Putamen (tissue), 1 donor: ENCODE results near the gene ARL4A.
"Not testable (repeated sequence)": the region's sequence is repeated elsewhere in the genome, so short reads cannot be mapped to it uniquely, and the experiment has no call there.

Experiments used
- DNase-seq: peaks from one replicate; pipeline ENCODE4 v3.0.0-alpha.2; 2016; ENCODE audit warnings: low spot score

Gene ARL4A

GRCh38 chr7:12686891-12687717 is at the start of gene ARL4A:
Gene ARL4A (plus strand): TSS chr7:12687633. CDS start chr7:12688255, 622 bp downstream.
- DNase-seq = peak; percentile 98

GRCh38 chr7:12637819-12638592 is 49.4 kb upstream of the ARL4A start:
- DNase-seq = no peak

GRCh38 chr7:12638851-12639456 is 48.5 kb upstream of the ARL4A start:
- DNase-seq = peak; percentile 11

- no peak for DNase-seq
Measured at GRCh38 chr7:12640299-12641096, 46.9 kb upstream of the ARL4A start.

- no peak for DNase-seq
Measured at GRCh38 chr7:12641196-12641595, 46.2 kb upstream of the ARL4A start.

- no peak for DNase-seq
Measured at GRCh38 chr7:12642508-12642907, 44.9 kb upstream of the ARL4A start.

GRCh38 chr7:12643001-12643643 is 44.3 kb upstream of the ARL4A start:
- no peak for DNase-seq

GRCh38 chr7:12643644-12644043 is 43.8 kb upstream of the ARL4A start:
- DNase-seq = no peak

GRCh38 chr7:12645212-12645611 is 42.2 kb upstream of the ARL4A start:
- not testable (repeated sequence) for DNase-seq

- no peak for DNase-seq
Measured at GRCh38 chr7:12646139-12646538, 41.3 kb upstream of the ARL4A start.

GRCh38 chr7:12647364-12648219 is 39.8 kb upstream of the ARL4A start:
- DNase-seq = no peak

- no peak for DNase-seq
Measured at GRCh38 chr7:12648704-12649261, 38.6 kb upstream of the ARL4A start.

GRCh38 chr7:12649348-12649747 is 38.1 kb upstream of the ARL4A start:
- no peak for DNase-seq

GRCh38 chr7:12650080-12650479 is 37.4 kb upstream of the ARL4A start:
- no peak for DNase-seq

GRCh38 chr7:12653110-12653509 is 34.3 kb upstream of the ARL4A start:
- no peak for DNase-seq

- DNase-seq = no peak
Measured at GRCh38 chr7:12653518-12653917, 33.9 kb upstream of the ARL4A start.

- no peak for DNase-seq
Measured at GRCh38 chr7:12655161-12655560, 32.3 kb upstream of the ARL4A start.

GRCh38 chr7:12660423-12660822 is 27.0 kb upstream of the ARL4A start:
- DNase-seq = not testable (repeated sequence)

- DNase-seq = not testable (repeated sequence)
Measured at GRCh38 chr7:12660986-12661385, 26.4 kb upstream of the ARL4A start.

GRCh38 chr7:12661581-12661980 is 25.9 kb upstream of the ARL4A start:
- no peak for DNase-seq
